Activated T-cell treated with anti-CD3 and anti-CD28 coated beads, Interleukin-2, amount 50 U/mL, for 4 hours (primary cell): ENCODE results near the gene VSTM1. TPM values are rescaled to one million over a fixed set of nuclear protein-coding genes. Genes with fewer than 3 reads are reported as not detected.

ENCODE experiments used
- ATAC-seq, 2 donors: fragments of 200-7000 bp; cut with Tn5 transposase; one replicate each; pipeline ENCODE4 v1.10.0; 2021
- DNase-seq: peaks from one replicate; pipeline ENCODE4 v3.0.0-alpha.2; 2020
- H3K27me3 Mint-ChIP-seq: one replicate; pipeline ENCODE4 v1.8.0; 2021; ENCODE audit warnings: low read depth, mixed read lengths
- H3K36me3 Mint-ChIP-seq: one replicate; pipeline ENCODE4 v1.8.0; 2022; ENCODE audit warnings: mixed read lengths; ENCODE audit not compliant: insufficient read depth
- H3K4me1 Mint-ChIP-seq: one replicate; pipeline ENCODE4 v1.8.0; 2021; ENCODE audit warnings: low read depth, mixed read lengths
- H3K4me3 Mint-ChIP-seq: one replicate; pipeline ENCODE4 v1.8.0; 2021; ENCODE audit warnings: mild to moderate bottlenecking, moderate library complexity, mixed read lengths
- H3K9me3 Mint-ChIP-seq: one replicate; pipeline ENCODE4 v1.8.0; 2021; ENCODE audit warnings: mixed read lengths
- total RNA-seq, 3 donors: library from RNA; stranded (reverse); gene quantifications; one replicate each; pipeline ENCODE4 v1.2.1, GENCODE V29; 2021

VSTM1 gene
- total RNA-seq, 3 donors from 2014 or later, result not detected

DNA sequence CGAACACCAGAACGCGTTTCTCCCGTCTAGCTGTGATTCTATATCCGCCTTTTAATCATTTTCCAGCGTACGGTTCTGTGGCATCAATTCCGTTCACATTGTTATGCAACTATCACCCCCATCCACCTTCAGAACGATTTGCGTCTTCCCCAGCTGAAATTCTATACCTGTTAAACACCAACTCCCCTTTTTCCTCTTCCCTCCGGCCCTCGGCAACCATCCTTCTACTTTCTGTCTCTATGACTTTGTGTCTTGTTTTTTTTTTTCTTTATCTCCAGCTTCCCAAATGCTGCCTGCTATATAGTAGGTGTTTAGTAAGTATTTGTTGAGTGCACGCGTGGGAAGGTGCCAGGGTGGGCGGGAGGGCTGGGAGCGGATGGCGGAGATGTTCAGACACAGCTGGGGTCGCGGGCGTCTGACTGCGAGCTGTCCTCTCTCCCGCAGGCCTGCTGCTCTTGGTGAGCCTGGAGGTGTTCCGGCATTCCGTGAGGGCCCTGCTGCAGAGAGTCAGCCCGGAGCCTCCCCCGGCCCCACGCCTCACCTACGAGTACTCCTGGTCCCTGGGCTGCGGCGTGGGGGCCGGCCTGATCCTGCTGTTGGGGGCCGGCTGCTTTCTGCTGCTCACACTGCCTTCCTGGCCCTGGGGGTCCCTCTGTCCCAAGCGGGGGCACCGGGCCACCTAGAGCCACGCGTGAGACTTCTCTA is 52.0 kb downstream of the VSTM1 start:
- H3K27me3 Mint-ChIP-seq, result peaks cover 44% of the 10 kb centered on the region

DNA sequence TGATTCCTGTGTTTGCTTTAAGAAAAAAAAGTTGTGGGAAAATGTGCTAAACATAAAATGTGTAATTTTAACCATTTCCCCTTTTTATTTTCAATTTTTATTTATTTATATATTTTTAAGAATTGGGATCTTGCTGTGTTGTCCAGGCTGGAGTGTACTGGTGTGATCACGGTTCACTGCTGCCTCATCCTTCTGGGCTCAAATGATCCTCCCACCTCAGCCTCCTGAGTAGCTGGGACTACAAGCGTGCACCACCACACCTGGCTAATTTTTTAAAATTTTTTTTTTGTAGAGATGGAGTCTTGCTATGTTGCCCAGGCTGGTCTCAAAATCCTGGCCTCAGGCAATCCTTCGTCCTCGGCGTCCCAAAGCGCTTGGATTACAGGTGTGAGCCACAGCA is 53.2 kb downstream of the VSTM1 start:
- peaks cover 34% of the 10 kb centered on the region for H3K27me3 Mint-ChIP-seq
- H3K36me3 Mint-ChIP-seq, result no peaks in the 10 kb centered on the region
- no peak overlapping the region for H3K4me3 Mint-ChIP-seq
- H3K9me3 Mint-ChIP-seq, result no peaks in the 10 kb centered on the region
- no peaks in the 10 kb centered on the region for H3K4me1 Mint-ChIP-seq
- ATAC-seq (no peak), DNase-seq (no peak)

More for the DNA sequence above, 52.0 kb downstream of the VSTM1 start:
- Mint-ChIP-seq H3K9me3 (no peaks in the 10 kb centered on the region), H3K36me3 (no peaks in the 10 kb centered on the region), H3K4me1 (no peaks in the 10 kb centered on the region), H3K4me3 (no peak overlapping the region)
- ATAC-seq, result no peak
- no peak for DNase-seq

DNA sequence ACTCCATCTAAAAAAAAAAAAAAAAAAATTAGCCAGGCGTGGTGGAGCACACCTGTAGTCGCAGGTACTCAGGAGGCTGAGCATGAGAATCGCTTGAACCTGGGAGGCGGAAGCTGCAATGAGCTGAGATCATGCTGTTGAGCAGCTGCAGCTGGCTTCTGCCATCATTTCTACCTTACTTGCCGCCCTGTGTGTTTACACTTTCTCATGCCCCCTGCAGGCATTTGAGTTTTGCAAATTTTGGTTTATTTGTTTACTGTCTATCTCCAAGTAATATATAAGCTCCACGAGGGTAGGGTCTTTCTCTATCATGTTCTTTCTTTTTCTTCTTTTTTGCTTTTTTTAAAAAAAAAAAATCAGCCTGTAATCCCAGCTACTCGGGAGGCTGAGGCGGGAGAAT is 54.3 kb downstream of the VSTM1 start:
- Mint-ChIP-seq H3K27me3 (peaks cover 32% of the 10 kb centered on the region), H3K36me3 (no peaks in the 10 kb centered on the region), H3K4me1 (no peaks in the 10 kb centered on the region), H3K4me3 (no peak overlapping the region), H3K9me3 (no peaks in the 10 kb centered on the region)
- ATAC-seq (no peak), DNase-seq (no peak)

DNA sequence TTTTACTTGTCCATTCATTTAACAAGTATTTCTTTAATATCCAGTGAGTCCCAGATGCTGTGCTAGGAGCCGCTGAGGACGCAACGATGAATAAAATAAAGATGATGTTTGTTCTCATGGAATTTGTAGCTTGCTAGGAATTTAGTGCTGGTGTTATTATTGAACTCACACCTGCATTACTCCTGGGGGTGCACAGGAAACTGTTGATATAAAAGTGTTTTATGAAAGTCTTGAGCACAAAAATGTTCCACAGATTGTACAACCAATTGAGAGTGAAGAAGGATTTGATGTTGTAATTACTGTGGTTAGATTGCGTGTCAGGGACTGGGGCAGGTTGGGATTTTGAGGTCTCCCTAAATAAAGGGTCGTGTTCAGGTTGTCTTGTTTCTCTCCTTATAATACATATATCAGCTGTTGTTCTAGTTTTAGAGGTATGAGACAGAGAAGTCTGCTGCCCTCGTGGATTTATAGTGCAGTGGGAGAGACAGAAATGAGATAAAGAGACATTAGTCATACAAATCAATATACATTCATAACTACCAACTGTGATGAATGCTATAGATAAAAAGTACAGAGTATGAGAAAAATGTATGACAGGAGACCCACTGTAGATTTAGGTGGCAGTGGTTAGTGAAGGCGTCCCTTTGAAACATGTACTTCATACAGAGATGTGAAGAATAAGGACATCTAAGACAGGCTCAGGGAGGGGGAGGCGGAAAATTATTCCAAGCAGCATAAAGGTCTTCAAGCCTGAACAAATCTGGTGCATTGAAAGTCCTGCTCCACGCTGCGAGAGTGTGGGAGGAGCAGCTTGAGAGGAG is 61.0 kb downstream of the VSTM1 start:
- ATAC-seq, result no peak
- peaks cover 28% of the 10 kb centered on the region for H3K27me3 Mint-ChIP-seq
- H3K36me3 Mint-ChIP-seq, result no peaks in the 10 kb centered on the region
- H3K9me3 Mint-ChIP-seq, result no peaks in the 10 kb centered on the region
- no peak for DNase-seq
- no peak overlapping the region for H3K4me3 Mint-ChIP-seq
- H3K4me1 Mint-ChIP-seq, result no peaks in the 10 kb centered on the region

DNA sequence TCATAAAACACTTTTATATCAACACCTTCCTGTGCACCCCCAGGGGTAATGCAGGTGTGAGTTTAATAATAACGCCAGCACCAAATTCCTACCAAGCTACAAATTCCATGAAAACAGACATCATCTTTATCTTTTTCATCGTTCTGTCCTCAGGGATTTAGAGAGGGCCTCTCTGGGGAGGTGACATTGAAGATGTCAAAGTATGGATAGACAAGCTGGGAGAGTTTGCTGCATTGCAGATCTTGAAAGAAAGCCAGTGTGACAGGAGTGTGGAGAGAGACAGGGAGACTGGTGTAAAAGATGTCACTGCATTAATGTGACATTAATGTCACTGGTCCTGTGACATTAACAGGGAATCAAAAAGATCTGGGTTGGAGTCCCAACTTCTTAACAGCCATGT is 62.2 kb downstream of the VSTM1 start:
- Mint-ChIP-seq H3K9me3 (no peaks in the 10 kb centered on the region), H3K4me1 (no peaks in the 10 kb centered on the region), H3K4me3 (no peak overlapping the region), H3K36me3 (no peaks in the 10 kb centered on the region), H3K27me3 (peaks cover 34% of the 10 kb centered on the region)
- DNase-seq (no peak), ATAC-seq (no peak)

DNA sequence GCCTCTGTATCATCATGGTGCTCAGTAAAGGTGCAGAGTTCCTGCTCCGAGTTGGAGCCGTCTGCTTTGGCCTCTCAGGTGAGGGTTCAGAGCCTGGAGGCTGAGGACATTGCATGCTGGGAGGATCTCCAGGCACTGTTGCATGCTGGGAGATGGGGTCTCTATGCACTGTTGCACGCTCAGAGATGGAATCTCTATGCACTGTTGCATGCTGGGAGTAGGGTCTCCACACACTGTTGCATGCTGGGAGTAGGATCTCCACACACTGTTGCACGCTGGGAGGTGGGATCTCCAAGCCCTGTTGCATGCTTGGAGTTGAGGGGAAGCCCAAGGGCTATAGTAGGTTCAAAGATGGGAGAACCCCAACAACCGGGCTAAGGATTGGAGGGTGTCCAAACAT is 64.0 kb downstream of the VSTM1 start:
- DNase-seq (no peak), ATAC-seq (no peak)
- H3K27me3 Mint-ChIP-seq, result peaks cover 52% of the 10 kb centered on the region
- H3K4me1 Mint-ChIP-seq, result no peaks in the 10 kb centered on the region
- H3K36me3 Mint-ChIP-seq, result no peaks in the 10 kb centered on the region
- H3K9me3 Mint-ChIP-seq, result no peaks in the 10 kb centered on the region
- H3K4me3 Mint-ChIP-seq, result no peak overlapping the region

DNA sequence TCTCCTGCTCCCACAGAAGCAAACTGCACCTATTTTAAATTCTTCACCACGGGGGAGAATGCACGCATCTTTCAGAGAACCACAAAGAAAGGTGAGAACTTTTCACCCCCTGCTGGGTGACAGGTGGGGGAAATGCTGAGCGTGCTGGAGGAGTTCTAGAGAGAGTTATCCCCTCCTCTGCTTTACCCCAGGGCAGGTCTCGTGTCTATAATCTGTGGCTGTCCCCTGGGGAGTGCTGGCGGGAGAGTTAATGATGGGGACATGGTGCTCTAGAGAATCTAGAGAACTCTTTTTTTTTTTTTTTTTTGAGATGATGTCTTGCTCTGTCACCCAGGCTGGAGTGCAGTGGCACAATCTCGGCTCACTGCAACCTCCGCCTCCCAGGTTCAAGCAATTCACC is 65.5 kb downstream of the VSTM1 start:
- H3K4me3 Mint-ChIP-seq, result no peak overlapping the region
- peaks cover 64% of the 10 kb centered on the region for H3K27me3 Mint-ChIP-seq
- H3K36me3 Mint-ChIP-seq, result no peaks in the 10 kb centered on the region
- H3K4me1 Mint-ChIP-seq, result no peaks in the 10 kb centered on the region
- ATAC-seq, result no peak
- DNase-seq, result no peak
- no peaks in the 10 kb centered on the region for H3K9me3 Mint-ChIP-seq

DNA sequence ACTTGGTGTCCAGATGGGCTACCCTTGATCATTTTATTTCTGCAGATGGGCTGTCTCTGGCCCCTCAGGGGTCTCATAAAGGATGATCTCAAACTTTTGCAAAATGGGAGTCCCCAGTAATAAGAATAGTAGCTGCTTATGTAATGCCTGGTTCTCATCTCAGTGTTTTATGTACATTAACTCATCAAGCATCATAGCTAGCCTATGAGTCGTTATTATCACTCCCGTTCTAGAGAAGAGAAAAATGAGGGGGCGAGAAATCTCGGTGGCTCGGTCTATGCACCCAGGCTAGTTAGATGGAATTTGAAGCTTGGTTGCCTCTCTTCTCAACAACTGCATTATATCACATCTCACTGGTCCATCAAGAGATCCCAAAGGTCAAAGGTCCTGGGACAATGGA is 68.9 kb downstream of the VSTM1 start:
- no peaks in the 10 kb centered on the region for H3K36me3 Mint-ChIP-seq
- ATAC-seq, result no peak
- peaks cover 62% of the 10 kb centered on the region for H3K27me3 Mint-ChIP-seq
- H3K9me3 Mint-ChIP-seq, result no peaks in the 10 kb centered on the region
- no peak for DNase-seq
- H3K4me1 Mint-ChIP-seq, result peaks cover 6% of the 10 kb centered on the region
- H3K4me3 Mint-ChIP-seq, result no peak overlapping the region

DNA sequence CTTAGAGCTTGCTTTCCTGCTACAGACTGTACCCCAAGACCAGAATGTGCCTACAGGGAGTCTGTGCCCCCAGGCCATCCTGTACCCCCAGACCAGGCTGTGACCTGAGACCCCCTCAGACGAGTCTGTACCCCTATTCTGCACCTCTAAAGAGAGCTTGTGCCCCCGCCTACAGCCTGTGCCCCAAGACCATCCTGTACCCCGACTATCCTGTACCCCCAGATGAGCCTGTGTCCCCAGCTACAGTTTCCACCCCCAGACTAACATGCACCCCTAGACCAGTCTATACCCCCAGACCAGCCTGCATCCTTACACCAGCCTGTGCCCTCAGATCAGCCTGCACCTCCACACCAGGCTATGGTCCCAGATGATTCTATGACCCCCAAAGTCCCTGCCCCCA is 70.2 kb downstream of the VSTM1 start:
- Mint-ChIP-seq H3K36me3 (no peaks in the 10 kb centered on the region), H3K9me3 (no peaks in the 10 kb centered on the region), H3K4me1 (peaks cover 6% of the 10 kb centered on the region), H3K27me3 (peaks cover 61% of the 10 kb centered on the region), H3K4me3 (no peak overlapping the region)
- DNase-seq, result no peak
- no peak for ATAC-seq

DNA sequence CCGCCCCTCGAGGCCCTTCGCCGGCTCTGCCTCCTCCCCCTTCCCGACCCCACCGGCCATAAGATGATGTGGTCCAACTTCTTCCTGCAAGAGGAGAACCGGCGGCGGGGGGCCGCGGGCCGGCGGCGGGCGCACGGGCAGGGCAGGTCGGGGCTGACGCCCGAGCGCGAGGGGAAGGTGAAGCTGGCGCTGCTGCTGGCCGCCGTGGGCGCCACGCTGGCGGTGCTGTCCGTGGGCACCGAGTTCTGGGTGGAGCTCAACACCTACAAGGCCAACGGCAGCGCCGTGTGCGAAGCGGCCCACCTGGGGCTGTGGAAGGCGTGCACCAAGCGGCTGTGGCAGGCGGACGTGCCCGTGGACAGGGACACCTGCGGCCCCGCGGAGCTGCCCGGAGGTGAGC is 70.9 kb downstream of the VSTM1 start:
- Mint-ChIP-seq H3K4me1 (peaks cover 6% of the 10 kb centered on the region), H3K4me3 (no peak overlapping the region), H3K9me3 (no peaks in the 10 kb centered on the region), H3K36me3 (no peaks in the 10 kb centered on the region), H3K27me3 (peaks cover 60% of the 10 kb centered on the region)
- DNase-seq (no peak), ATAC-seq (no peak)

DNA sequence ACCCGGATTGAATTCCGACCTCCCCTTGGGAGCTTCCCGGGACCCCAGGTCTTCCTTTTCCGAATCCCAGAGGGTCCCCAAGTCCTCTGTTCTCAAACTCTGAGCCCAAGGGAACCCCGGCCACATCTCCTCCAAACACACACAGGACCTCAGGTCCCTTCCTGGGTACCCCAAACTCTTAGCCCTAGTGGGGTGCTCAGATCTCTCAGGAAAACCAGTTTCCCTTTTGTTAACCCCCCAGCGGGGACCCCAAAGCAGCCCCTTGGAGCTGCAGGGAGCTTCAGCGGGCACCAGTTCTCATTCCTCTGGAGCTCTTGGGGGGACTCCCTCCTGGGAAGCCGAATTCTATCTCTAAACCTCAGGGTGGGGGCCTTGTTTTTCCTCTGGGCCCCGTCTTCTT is 71.5 kb downstream of the VSTM1 start:
- no peaks in the 10 kb centered on the region for H3K9me3 Mint-ChIP-seq
- no peak overlapping the region for H3K4me3 Mint-ChIP-seq
- no peaks in the 10 kb centered on the region for H3K36me3 Mint-ChIP-seq
- DNase-seq (no peak), ATAC-seq (no peak)
- H3K4me1 Mint-ChIP-seq, result peaks cover 6% of the 10 kb centered on the region
- peaks cover 56% of the 10 kb centered on the region for H3K27me3 Mint-ChIP-seq

DNA sequence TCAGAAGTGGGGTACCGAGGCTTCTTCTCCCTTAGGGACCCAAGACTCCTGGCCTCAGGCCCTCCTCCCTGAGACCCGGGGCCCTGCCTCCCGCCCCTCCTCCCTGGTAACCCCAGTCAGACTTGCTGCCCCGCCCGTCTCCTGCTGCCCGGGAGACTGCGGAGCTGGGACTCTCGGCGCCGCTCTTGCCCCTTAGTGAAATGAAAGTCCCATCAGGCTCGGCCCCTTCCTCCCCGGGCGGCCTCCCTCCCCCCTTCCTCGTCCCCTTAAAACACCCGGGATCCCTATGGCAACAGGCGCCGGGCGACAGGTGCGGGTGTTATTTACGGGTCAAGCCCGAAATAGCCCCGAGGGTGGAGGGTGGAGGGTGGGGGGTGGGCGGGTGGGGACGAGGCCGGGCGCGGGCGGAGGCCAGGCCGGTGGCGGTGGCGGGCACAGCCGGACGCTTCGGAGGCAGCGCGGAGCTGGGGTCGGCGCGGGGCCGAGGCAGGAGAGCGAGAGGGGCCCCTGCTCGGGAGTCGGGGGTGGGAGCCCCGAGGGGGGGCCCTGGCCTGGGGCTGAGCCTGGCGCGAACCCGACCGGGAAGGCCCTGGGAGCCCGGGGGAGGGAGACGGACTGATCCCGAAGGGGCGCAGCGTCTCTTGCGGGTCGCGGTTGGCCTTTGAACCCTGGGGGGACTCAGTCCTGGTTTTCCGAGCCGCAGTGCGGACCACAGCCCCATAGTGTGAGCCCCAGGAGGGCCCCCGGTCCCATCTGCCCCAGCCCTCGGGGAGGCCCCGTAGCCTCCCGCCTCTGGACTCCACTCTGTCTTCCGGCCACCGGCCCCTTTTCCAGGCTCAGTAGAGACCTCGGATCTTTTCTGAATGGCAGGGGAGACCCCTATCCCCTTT is 72.2 kb downstream of the VSTM1 start, which contains the start of gene CACNG6:
Gene CACNG6 (plus strand): TSS at position 414 of the 890 bp plus-strand sequence. CDS start 1,241 bp downstream, outside the sequence.
- Mint-ChIP-seq H3K36me3 (no peaks in the 10 kb centered on the region), H3K4me3 (no peak within 1 kb of the TSS), H3K9me3 (no peaks in the 10 kb centered on the region), H3K4me1 (peaks cover 6% of the 10 kb centered on the region), H3K27me3 (peaks cover 54% of the 10 kb centered on the region)
- ATAC-seq (no peak), DNase-seq (no peak)
